IMR-90 (cell line): ENCODE results near the gene TMEM117. TPM values are rescaled to one million over a fixed set of nuclear protein-coding genes. Genes with fewer than 3 reads are reported as not detected.

Source experiments
- ATAC-seq: fragments of 200-7000 bp; cut with Tn5 transposase; 2 replicates; pipeline ENCODE4 v1.9.1; 2020; ENCODE audit warnings: low read depth, mild to moderate bottlenecking, moderate library complexity
- BruUV-seq: library from RNA; stranded (reverse); fragments of 400-500 nt; replicated peaks from 2 replicates; lab custom pipeline; 2021; lab: Mats Ljungman, UMichigan
- CTCF ChIA-PET: fragments of 300-600 bp; formaldehyde crosslinking; extraction: SDS; loops from one replicate; lab custom pipeline; 2021; ENCODE audit warnings: antibody characterized with exemption; lab: Yijun Ruan, JAX
- POLR2A ChIA-PET: fragments of 300-600 bp; sonication (Branson Sonifier 250); formaldehyde crosslinking; loops from one replicate; lab custom pipeline; 2022; ENCODE audit warnings: antibody characterized with exemption; ENCODE audit not compliant: unreplicated experiment; lab: Charles Lee
- DNase-seq: peaks from one replicate; pipeline ENCODE4 v3.0.0; 2013
- H2AFZ ChIP-seq: replicated peaks from 2 replicates; pipeline ENCODE3; 2013; ENCODE audit warnings: low read length, mild to moderate bottlenecking; ENCODE audit not compliant: poor library complexity
- H2AK5ac ChIP-seq: 2 replicates; pipeline ENCODE4 v1.6.1; 2013; ENCODE audit warnings: low read depth, low read length, inconsistent platforms
- H2AK9ac ChIP-seq: replicated peaks from 2 replicates; pipeline ENCODE3; 2013; ENCODE audit warnings: mild to moderate bottlenecking, low read depth, low read length, moderate library complexity; ENCODE audit not compliant: poor library complexity
- H2BK120ac ChIP-seq: 2 replicates; pipeline ENCODE4 v1.6.1; 2013; ENCODE audit warnings: low read depth, low read length, inconsistent platforms
- H2BK15ac ChIP-seq: 3 replicates; pipeline ENCODE4 v1.6.1; 2013; ENCODE audit warnings: low read depth, low read length, inconsistent platforms
- H2BK20ac ChIP-seq: 2 replicates; pipeline ENCODE4 v1.6.1; 2013; ENCODE audit warnings: low read depth, mild to moderate bottlenecking, inconsistent platforms, low read length, moderate library complexity
- H2BK5ac ChIP-seq: 2 replicates; pipeline ENCODE4 v1.6.1; 2013; ENCODE audit warnings: mild to moderate bottlenecking, low read depth, low read length, inconsistent platforms; ENCODE audit not compliant: poor library complexity, severe bottlenecking
- H3K14ac ChIP-seq: replicated peaks from 2 replicates; pipeline ENCODE4 v1.6.1; 2013; ENCODE audit warnings: low read depth, low read length, inconsistent platforms
- H3K18ac ChIP-seq: 2 replicates; pipeline ENCODE4 v1.6.1; 2013; ENCODE audit warnings: low read depth, low read length, control low read depth
- H3K23ac ChIP-seq: 2 replicates; pipeline ENCODE4 v1.6.1; 2013; ENCODE audit warnings: low read depth, low read length, inconsistent platforms
- H3K27ac ChIP-seq: 2 replicates; pipeline ENCODE4 v1.5.1; 2013; ENCODE audit warnings: mild to moderate bottlenecking, control low read depth, low read length; ENCODE audit not compliant: insufficient read depth
- H3K27me3 ChIP-seq: 2 replicates; pipeline ENCODE4 v1.6.1; 2013; ENCODE audit warnings: low read length; ENCODE audit not compliant: control insufficient read depth, insufficient read depth
- H3K36me3 ChIP-seq: 2 replicates; pipeline ENCODE4 v1.6.1; 2013; ENCODE audit warnings: low read length, mixed read lengths; ENCODE audit not compliant: control insufficient read depth, insufficient read depth
- H3K4ac ChIP-seq: 2 replicates; pipeline ENCODE4 v1.6.1; 2013; ENCODE audit warnings: low read depth, low read length, inconsistent platforms
- H3K4me1 ChIP-seq: 2 replicates; pipeline ENCODE4 v1.6.1; 2013; ENCODE audit warnings: low read length, mixed read lengths; ENCODE audit not compliant: control insufficient read depth, insufficient read depth
- H3K4me2 ChIP-seq: 2 replicates; pipeline ENCODE4 v1.6.1; 2013; ENCODE audit warnings: low read depth, mild to moderate bottlenecking, control low read depth, low read length, moderate library complexity
- H3K4me3 ChIP-seq: 2 replicates; pipeline ENCODE4 v1.5.1; 2013; ENCODE audit warnings: low read depth, mild to moderate bottlenecking, control low read depth, low read length, moderate library complexity; ENCODE audit not compliant: insufficient read depth
- H3K56ac ChIP-seq: 2 replicates; pipeline ENCODE4 v1.6.1; 2013; ENCODE audit warnings: low read length, inconsistent platforms; ENCODE audit not compliant: insufficient read depth; ENCODE audit errors: extremely low read depth
- H3K79me1 ChIP-seq, 2 experiments: 2 replicates each; pipeline ENCODE4 v1.6.1; 2013; ENCODE audit warnings: low read length in 2 of 2, inconsistent platforms in 1 of 2, low read depth in 1 of 2
- H3K9ac ChIP-seq: 2 replicates; pipeline ENCODE4 v1.6.1; 2013; ENCODE audit warnings: low read depth, low read length, control low read depth
- H3K9me1 ChIP-seq: 2 replicates; pipeline ENCODE4 v1.6.1; 2013; ENCODE audit warnings: low read length, inconsistent platforms; ENCODE audit not compliant: insufficient read depth
- H3K9me3 ChIP-seq: 2 replicates; pipeline ENCODE4 v1.6.1; 2013; ENCODE audit warnings: low read length; ENCODE audit not compliant: control insufficient read depth, insufficient read depth
- H4K20me1 ChIP-seq: 2 replicates; pipeline ENCODE4 v1.6.1; 2013; ENCODE audit warnings: low read length, inconsistent platforms; ENCODE audit not compliant: insufficient read depth
- H4K5ac ChIP-seq: 2 replicates; pipeline ENCODE4 v1.6.1; 2013; ENCODE audit warnings: mild to moderate bottlenecking, low read depth, low read length, control low read depth
- H4K8ac ChIP-seq, 2 experiments: 2 replicates each; pipeline ENCODE4 v1.6.1; 2013; ENCODE audit warnings: low read depth in 2 of 2, low read length in 2 of 2, control low read depth in 1 of 2, inconsistent platforms in 1 of 2
- H4K91ac ChIP-seq: 2 replicates; pipeline ENCODE4 v1.6.1; 2013; ENCODE audit warnings: low read depth, low read length, inconsistent platforms; ENCODE audit not compliant: insufficient read depth
- BHLHE40 ChIP-seq: fragments of 150-350 bp; IDR thresholded peaks from 2 replicates; pipeline ENCODE4 v1.6.1; 2016; ENCODE audit warnings: mild to moderate bottlenecking, low read depth, low read length
- CEBPB ChIP-seq: IDR thresholded peaks from 2 replicates; pipeline ENCODE4 v1.6.1; 2012; ENCODE audit warnings: low read depth, low read length, improper control_type of control experiment
- CHD1 ChIP-seq: IDR thresholded peaks from 2 replicates; pipeline ENCODE4 v1.6.1; 2012; ENCODE audit warnings: low read depth, low read length, improper control_type of control experiment
- CTCF ChIP-seq: conservative IDR thresholded peaks from 2 replicates; pipeline ENCODE4 v1.5.1; 2012; ENCODE audit warnings: mild to moderate bottlenecking, low read depth, low read length, improper control_type of control experiment
- ELK1 ChIP-seq: fragments of 150-350 bp; IDR thresholded peaks from 2 replicates; pipeline ENCODE4 v1.6.1; 2016; ENCODE audit warnings: low read depth, mild to moderate bottlenecking, low read length, moderate library complexity, borderline replicate concordance
- FOS ChIP-seq: fragments of 150-350 bp; IDR thresholded peaks from 2 replicates; pipeline ENCODE4 v1.6.1; 2016; ENCODE audit warnings: low read depth, low read length
- MAFK ChIP-seq: IDR thresholded peaks from 2 replicates; pipeline ENCODE4 v1.6.1; 2012; ENCODE audit warnings: low read depth, low read length, improper control_type of control experiment
- MAZ ChIP-seq: IDR thresholded peaks from 2 replicates; pipeline ENCODE4 v1.6.1; 2012; ENCODE audit warnings: low read depth, mild to moderate bottlenecking, low read length, improper control_type of control experiment, moderate library complexity, borderline replicate concordance
- MXI1 ChIP-seq: IDR thresholded peaks from 2 replicates; pipeline ENCODE4 v1.6.1; 2012; ENCODE audit warnings: low read depth, mild to moderate bottlenecking, low read length, moderate library complexity, borderline replicate concordance
- NFE2L2 ChIP-seq: fragments of 150-350 bp; IDR thresholded peaks from 2 replicates; pipeline ENCODE4 v1.6.1; 2016; ENCODE audit warnings: low read depth, mild to moderate bottlenecking, low read length
- POLR2A ChIP-seq: IDR thresholded peaks from 2 replicates; pipeline ENCODE4 v1.6.1; 2012; ENCODE audit warnings: mild to moderate bottlenecking, low read depth, low read length
- RAD21 ChIP-seq: IDR thresholded peaks from 2 replicates; pipeline ENCODE4 v1.6.1; 2012; ENCODE audit warnings: low read length, improper control_type of control experiment
- RCOR1 ChIP-seq: IDR thresholded peaks from 2 replicates; pipeline ENCODE4 v1.6.1; 2012; ENCODE audit warnings: mild to moderate bottlenecking, low read length, improper control_type of control experiment; ENCODE audit not compliant: insufficient replicate concordance
- RFX5 ChIP-seq: IDR thresholded peaks from 2 replicates; pipeline ENCODE4 v1.8.0; 2012; ENCODE audit warnings: low read depth, mild to moderate bottlenecking, low read length, moderate library complexity
- SMC3 ChIP-seq: fragments of 150-350 bp; IDR thresholded peaks from 2 replicates; pipeline ENCODE4 v1.6.1; 2016; ENCODE audit warnings: low read depth, mild to moderate bottlenecking, antibody characterized with exemption, low read length, moderate library complexity
- USF2 ChIP-seq: fragments of 150-350 bp; IDR thresholded peaks from 2 replicates; pipeline ENCODE4 v1.6.1; 2017; ENCODE audit warnings: mild to moderate bottlenecking, antibody characterized with exemption, low read length, low read depth
- WGBS, 2 experiments: methylation state at CpG; one replicate each; pipeline versions ENCODE4 v1.1.5 to v1.1.7; 2013; ENCODE audit warnings: missing lambda C conversion rate in 2 of 2; ENCODE audit not compliant: insufficient read length in 1 of 2; ENCODE audit errors: extremely low coverage in 2 of 2; 5-methylcytosine and 5-hydroxymethylcytosine counted together
- dilution Hi-C: fragments of 300-500 bp; cut with HindIII; formaldehyde crosslinking; loops from one replicate; pipeline ENCODE4 v1.14.3; 2018; ENCODE audit warnings: low sequenced_read_pairs; ENCODE audit not compliant: unreplicated experiment
- in situ Hi-C: fragments of 300-500 bp; cut with MboI; formaldehyde crosslinking; loops from 3 replicates; pipeline ENCODE4 v1.14.3; 2019; ENCODE audit warnings: low sequenced_read_pairs, inconsistent platforms, mixed read lengths
- intact Hi-C: fragments of 100-400 bp; cut with micrococcal nuclease; formaldehyde crosslinking; loops from 2 replicates; pipeline ENCODE4 v1.10.0; 2022
- polyA plus RNA-seq, 3 experiments: library from polyadenylated mRNA; depleted of rRNA; stranded (reverse); fragments of >200 nt; gene quantifications; 2 replicates each; pipeline ENCODE4 v1.2.3, GENCODE V29; 2012; ENCODE audit warnings: low replicate concordance in 1 of 3
- total RNA-seq: library from RNA; depleted of rRNA; stranded (reverse); fragments of >200 nt; gene quantifications from 2 replicates; pipeline ENCODE4 v1.2.3, GENCODE V29; 2012

The TMEM117 gene
- total and polyA plus RNA-seq, 2 of the 4 experiments (the other 2 are of a cell fraction): 8.7 to 21.0 TPM

GRCh38 chr12:44375694-44376093 lies 539.8 kb downstream of the TMEM117 start:
- H4K91ac ChIP-seq: no peak overlapping the region
- no TSS peak for BruUV-seq
- no peak overlapping the region for H3K4ac ChIP-seq
- dilution Hi-C loops: no loop called here
- no peak overlapping the region for H3K4me2 ChIP-seq
- no peak overlapping the region for H2BK120ac ChIP-seq
- H3K9me1 ChIP-seq: peaks cover 3% of the 10 kb centered on the region; the same call in 1 of the 2 replicates
- intact Hi-C loops: no loop called here
- H3K9ac ChIP-seq: no peak overlapping the region
- in situ Hi-C loops: no loop called here
- no peak overlapping the region for H4K8ac ChIP-seq
- no peak overlapping the region for H2BK5ac ChIP-seq
- POLR2A ChIA-PET: no interaction called here
- DNase-seq (no peak), ATAC-seq (no peak)
- H3K56ac ChIP-seq: no peak overlapping the region
- no peaks in the 10 kb centered on the region for H3K9me3 ChIP-seq
- no peak overlapping the region for H4K5ac ChIP-seq
- H3K4me1 ChIP-seq: no peaks in the 10 kb centered on the region
- no peak overlapping the region for H3K4me3 ChIP-seq
- no peak overlapping the region for H2BK15ac ChIP-seq
- H3K14ac ChIP-seq: no peak overlapping the region
- CTCF ChIA-PET: no interaction called here
- no peak for TF ChIP-seq USF2
- no peak for TF ChIP-seq POLR2A
- no peak for TF ChIP-seq NFE2L2
- TF ChIP-seq FOS: no peak
- no peak for TF ChIP-seq RCOR1
- no peak for TF ChIP-seq CTCF
- no peak for TF ChIP-seq BHLHE40
- no peak for TF ChIP-seq MAFK
- no peak for TF ChIP-seq MAZ
- no peak for TF ChIP-seq RAD21
- TF ChIP-seq CHD1: no peak
- TF ChIP-seq ELK1: no peak
- no peak for TF ChIP-seq MXI1
- no peak for TF ChIP-seq RFX5
- no peak for TF ChIP-seq SMC3
- no peak for TF ChIP-seq CEBPB
- no peak overlapping the region for H2BK20ac ChIP-seq
- no CpG with 5 or more reads among the region's 1 CpG for WGBS, 2 experiments
- H3K27me3 ChIP-seq: no peaks in the 10 kb centered on the region
- H2AFZ ChIP-seq: no peak overlapping the region
- no peak overlapping the region for H3K27ac ChIP-seq
- no peaks in the 10 kb centered on the region for H3K36me3 ChIP-seq
- H2AK9ac ChIP-seq: no peak overlapping the region
- no peaks in the 10 kb centered on the region for H3K79me1 ChIP-seq
- H3K18ac ChIP-seq: no peak overlapping the region
- no peak overlapping the region for H3K23ac ChIP-seq
- H2AK5ac ChIP-seq: no peak overlapping the region
- no peaks in the 10 kb centered on the region for H4K20me1 ChIP-seq
